ENCODE measurements around the gene PAQR7.

PAQR7 gene

DNA sequence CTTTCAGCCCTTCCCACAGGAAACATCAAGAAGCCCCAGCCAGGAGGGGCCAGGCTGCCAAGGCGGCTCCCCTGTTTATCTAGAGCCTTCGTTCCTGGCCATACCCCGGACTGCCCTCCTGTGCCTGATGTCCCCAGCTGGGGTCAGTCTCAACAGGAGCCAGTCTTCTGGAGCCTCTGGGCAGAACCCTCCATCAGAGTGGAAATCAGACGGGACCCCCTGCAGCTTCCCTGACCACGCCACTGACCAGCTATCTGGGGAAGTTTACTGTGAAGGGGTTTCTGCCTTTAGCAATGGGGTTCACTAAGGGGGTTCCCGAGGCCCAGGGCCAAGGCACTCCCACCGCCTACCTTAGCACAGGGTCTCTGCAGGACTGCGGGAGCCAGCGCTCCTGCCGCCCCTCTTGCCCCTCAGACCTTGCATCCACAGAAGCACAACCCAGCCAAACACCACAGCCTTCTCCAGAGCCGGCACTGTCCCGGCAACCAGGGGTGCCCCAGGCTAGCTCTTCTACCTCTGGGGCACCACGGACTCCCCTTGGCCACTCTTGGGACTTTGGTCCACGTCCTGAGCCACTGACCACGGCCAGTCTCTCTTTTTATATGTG lies 59.3 kb downstream of the PAQR7 start:
- DNase-seq (ENCODE audit: low read depth in 2 of 2): no peak

DNA sequence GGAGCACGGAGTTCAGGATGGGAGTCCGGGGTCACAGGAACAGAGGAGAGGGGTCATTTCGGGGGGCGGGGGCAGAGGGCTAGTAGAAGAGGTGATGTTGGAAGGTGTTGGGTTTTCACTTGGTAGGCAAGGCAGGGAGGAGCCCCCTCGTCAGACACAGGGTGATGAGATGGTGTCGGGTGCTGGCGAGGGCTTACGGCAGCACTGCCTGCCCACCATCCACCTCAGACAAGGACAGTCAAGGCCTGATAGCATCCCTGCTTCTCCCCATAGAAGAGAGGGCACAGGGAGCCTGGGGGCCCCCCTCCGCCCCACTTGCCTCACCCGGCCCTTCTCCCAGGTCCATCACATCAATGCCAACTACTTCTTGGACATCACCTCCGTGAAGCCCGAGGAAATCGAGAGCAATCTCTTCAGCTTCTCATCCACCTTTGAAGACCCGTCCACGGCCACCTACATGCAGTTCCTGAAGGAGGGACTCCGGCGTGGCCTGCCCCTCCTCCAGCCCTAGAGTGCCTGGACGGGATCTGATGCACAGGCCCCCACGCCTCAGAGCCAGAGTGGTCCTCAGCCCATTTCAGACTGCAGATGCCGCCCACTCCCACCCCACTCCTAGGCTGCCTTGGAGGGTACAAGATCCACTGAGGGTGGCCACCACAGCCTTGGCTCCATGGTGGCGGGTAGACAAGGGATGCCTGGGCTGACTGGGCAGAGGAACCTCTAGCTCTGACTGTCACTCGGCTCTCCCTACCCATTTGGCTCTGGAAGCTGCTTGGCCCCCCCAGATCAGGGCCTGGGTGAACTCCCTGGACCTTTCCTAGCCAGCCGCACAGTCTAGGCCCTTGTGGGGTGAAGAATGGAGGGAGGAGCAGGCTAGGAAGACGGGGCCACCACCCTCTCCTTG lies 60.0 kb downstream of the PAQR7 start:
- no peak for DNase-seq (ENCODE audit: low read depth in 2 of 2)

DNA sequence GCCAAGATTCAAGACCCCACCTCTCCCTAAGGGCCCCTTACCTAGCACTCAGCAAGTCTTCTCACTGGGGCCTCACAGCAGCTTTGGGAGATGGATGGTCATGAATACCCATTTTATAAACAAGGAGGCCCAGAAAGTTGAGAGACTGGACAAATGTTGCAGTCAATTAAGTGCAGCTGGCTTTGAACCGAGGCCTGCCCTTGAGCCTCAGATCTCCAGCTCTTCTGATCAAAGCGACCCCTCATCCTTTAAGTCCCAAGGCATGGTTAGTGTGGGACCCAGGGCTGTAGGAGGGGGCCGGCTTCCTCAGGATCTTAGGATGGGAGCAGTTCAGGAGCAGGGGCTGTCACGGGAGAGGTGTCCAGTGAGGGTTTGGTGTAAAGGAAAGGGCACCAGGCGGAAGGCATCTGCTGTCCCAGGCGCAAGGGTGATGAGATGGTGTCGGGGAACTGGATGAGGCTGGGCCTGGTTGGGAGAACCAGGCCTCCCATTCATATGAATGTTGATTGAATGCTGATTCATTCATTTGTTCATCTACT lies 60.9 kb downstream of the PAQR7 start:
- no peak for DNase-seq (ENCODE audit: low read depth in 2 of 2)

DNA sequence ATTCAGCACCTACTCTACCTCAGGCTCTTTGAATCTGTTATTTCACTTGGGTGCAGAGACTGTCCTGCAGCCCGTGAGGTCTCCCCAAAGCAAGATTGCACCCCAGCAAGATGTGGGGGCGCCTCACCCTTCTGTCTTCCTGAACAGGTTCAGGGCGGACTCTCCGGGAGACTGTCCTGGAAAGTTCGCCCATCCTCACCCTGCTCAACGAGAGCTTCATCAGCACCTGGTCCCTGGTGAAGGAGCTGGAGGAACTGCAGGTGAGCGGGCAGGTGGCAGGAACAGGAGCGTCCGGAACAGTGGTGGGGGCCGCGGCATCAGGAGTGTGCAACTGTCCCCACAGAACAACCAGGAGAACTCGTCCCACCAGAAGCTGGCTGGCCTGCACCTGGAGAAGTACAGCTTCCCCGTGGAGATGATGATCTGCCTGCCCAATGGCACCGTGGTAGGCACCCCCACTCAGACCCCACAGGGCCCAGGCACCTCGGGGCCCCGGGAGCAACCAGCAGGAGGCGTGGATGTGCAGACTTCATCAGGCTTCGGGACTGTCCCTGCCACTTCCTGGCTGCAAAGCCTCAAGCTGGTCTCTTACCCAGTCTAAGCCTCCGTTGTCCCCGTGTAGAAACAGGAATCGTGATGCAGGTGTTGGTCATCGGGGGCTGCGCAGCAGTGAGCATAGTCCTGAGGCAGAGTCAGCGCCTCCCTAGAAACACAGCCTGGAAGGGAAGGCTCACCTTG lies 61.6 kb downstream of the PAQR7 start:
- DNase-seq (ENCODE audit: low read depth in 2 of 2): no peak

DNA sequence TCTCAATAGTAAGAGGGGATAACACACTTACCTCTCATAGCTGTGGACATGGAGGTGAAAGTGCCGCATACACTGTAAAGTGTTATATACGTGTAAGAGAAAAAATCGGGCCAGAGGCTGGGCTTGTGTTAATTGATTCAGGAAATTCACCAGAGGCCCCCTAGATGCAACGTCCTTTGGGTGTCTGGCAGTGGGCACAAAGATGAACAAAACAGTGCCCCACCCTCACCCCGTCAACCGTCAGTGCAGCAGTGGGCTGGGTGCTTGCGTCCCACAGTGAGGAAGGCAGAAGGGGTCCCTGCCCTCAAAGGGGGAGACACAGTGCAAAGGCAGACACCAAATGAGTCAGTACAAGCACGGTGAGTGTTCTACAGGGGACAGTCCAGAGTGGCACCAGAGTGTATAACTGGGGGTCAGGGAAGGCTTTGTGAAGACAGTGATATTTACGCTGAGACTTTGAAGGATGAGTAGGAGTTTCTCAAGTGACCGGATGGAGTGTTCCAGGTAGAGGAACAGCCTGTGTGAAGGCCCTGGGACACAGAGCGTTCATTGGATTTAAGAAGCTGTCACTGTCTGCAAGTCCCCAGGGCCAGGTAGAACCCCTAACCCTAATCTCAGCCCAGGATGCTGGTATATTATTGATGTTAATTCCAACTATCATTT lies 62.3 kb downstream of the PAQR7 start:
- DNase-seq (ENCODE audit: low read depth in 2 of 2): no peak

Data from stimulated activated CD4-positive, alpha-beta T cell treated with anti-CD3 and anti-CD28 coated beads, Interleukin-15, amount 100 ng/mL, for 48 hours (primary cell).